Thoracic aorta (tissue), 2 donors: Measurements from ENCODE around the gene SIRPA. TPM values are rescaled to one million over a fixed set of nuclear protein-coding genes. Genes with fewer than 3 reads are reported as not detected.

Experiments
- ATAC-seq: fragments of 150-250 bp; one replicate; pipeline ENCODE4 v1.8.0; 2017; ENCODE audit warnings: low read depth; ENCODE audit not compliant: insufficient number of reproducible peaks, low FRiP score
- DNase-seq: peaks from one replicate; pipeline ENCODE4 v3.0.0-alpha.2; 2020; ENCODE audit warnings: low spot score
- H3K27ac ChIP-seq, 2 donors: fragments of 200-600 bp; sonication (generic); 1 replicate in 1 of 2; 2 replicates in 1 of 2; pipeline ENCODE4 v1.5.1; 2016; ENCODE audit warnings: mild to moderate bottlenecking in 2 of 2, moderate library complexity in 2 of 2
- H3K27me3 ChIP-seq: fragments of 200-600 bp; sonication (generic); replicated peaks from 2 replicates; pipeline ENCODE4 v1.6.0; 2016; ENCODE audit warnings: mild to moderate bottlenecking; ENCODE audit not compliant: insufficient read depth
- H3K36me3 ChIP-seq: fragments of 200-600 bp; sonication (generic); one replicate; pipeline ENCODE4 v1.5.1; 2016
- H3K4me1 ChIP-seq, 2 donors: fragments of 200-600 bp; sonication (generic); 1 replicate in 1 of 2; 2 replicates in 1 of 2; pipeline versions ENCODE4 v1.5.1 to v1.6.0; 2016; ENCODE audit warnings: low read depth in 2 of 2, mild to moderate bottlenecking in 1 of 2; ENCODE audit not compliant: control insufficient read depth in 1 of 2
- H3K4me3 ChIP-seq: fragments of 200-600 bp; sonication (generic); 2 replicates; pipeline ENCODE4 v1.5.1; 2016; ENCODE audit warnings: mild to moderate bottlenecking
- H3K9me3 ChIP-seq: fragments of 200-600 bp; sonication (generic); 2 replicates; pipeline ENCODE4 v1.5.1; 2016
- CTCF ChIP-seq: fragments of 200-600 bp; sonication (generic); IDR thresholded peaks from one replicate; pipeline ENCODE4 v1.5.1; 2019; ENCODE audit warnings: antibody characterized with exemption
- total RNA-seq, 2 donors: library from RNA; depleted of rRNA; stranded (reverse); fragments of >200 nt; gene quantifications; one replicate each; pipeline versions ENCODE4 v1.1.0 to v1.2.3, GENCODE V29; 2016

The SIRPA gene
- total RNA-seq, 2 donors from 2014 or later = 29.5 to 62.9 TPM

DNA sequence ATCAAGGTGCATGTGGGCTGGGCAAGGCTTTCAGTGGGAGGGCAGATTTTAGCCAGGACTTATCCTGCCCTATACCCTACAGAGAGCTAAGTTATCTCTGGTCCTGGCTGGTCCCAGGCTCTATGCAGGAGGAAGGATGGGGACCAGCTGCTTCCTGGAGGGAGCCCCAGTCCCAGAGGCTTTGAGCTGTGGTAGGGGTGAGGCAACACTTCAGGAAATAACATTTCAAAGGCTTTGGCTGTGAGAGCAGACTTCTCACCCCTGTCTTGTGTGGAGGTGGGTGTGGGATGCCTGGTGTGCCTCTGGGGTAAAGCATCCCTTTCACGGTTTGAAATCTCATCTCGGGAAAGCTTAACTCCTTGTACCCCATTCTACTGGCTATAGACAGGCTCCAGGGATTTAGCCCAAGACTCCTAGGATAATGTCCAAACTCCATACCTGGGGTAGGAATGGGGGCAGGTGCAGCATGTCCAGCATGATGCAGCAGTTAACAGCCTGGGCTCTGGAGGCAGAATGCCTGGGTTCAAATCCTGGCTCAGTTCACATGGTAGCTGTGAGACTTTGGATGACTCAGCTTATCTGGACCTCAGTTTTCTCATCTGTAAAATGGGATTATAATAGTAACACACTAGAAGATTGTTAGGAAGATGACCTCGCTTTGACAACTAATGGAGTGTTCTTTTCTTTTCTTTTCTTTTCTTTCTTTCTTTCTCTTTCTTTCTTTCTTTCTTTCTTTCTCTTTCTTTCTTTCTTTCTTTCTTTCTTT is 27.5 kb upstream of the SIRPA start:
- no peak for TF ChIP-seq CTCF
- H3K4me1 ChIP-seq = no peaks in the 10 kb centered on the region
- ATAC-seq (no peak), DNase-seq (no peak)
- no peaks in the 10 kb centered on the region for H3K36me3 ChIP-seq
- no peaks in the 10 kb centered on the region for H3K27me3 ChIP-seq
- H3K4me3 ChIP-seq = no peak overlapping the region
- H3K27ac ChIP-seq = no peak overlapping the region
- H3K9me3 ChIP-seq = no peaks in the 10 kb centered on the region

DNA sequence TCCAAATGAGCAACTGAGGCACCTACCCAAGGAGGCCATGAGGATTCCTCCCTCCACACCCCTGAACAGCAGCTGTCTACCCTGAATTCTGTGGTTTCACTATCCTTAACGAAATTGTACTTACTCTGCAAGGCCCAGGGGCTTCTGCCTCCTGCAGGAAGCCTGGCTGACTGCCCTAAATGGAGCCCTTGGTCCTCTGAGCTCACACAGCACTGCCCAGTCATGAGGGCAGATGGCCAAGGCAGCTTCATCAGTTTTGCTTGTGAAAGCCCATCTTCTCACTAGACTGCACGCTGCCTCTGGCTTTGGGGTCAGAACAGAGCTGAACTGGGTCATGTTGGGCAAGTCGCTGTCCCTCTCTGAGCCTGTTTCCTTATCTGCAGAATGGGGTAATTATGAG is 26.4 kb upstream of the SIRPA start:
- no peak for DNase-seq
- H3K27me3 ChIP-seq = no peaks in the 10 kb centered on the region
- no peaks in the 10 kb centered on the region for H3K4me1 ChIP-seq
- H3K27ac ChIP-seq = no peak overlapping the region
- no peak for ATAC-seq
- H3K36me3 ChIP-seq = no peaks in the 10 kb centered on the region
- no peaks in the 10 kb centered on the region for H3K9me3 ChIP-seq
- no peak overlapping the region for H3K4me3 ChIP-seq
- no peak for TF ChIP-seq CTCF

GRCh38 chr20:1870323-1870722 is 24.9 kb upstream of the SIRPA start:
- no peak for DNase-seq
- no peak for TF ChIP-seq CTCF
- no peaks in the 10 kb centered on the region for H3K9me3 ChIP-seq
- no peak for ATAC-seq
- no peak overlapping the region for H3K4me3 ChIP-seq
- H3K27ac ChIP-seq = no peak overlapping the region
- no peaks in the 10 kb centered on the region for H3K4me1 ChIP-seq
- H3K27me3 ChIP-seq = no peaks in the 10 kb centered on the region
- no peaks in the 10 kb centered on the region for H3K36me3 ChIP-seq

DNA sequence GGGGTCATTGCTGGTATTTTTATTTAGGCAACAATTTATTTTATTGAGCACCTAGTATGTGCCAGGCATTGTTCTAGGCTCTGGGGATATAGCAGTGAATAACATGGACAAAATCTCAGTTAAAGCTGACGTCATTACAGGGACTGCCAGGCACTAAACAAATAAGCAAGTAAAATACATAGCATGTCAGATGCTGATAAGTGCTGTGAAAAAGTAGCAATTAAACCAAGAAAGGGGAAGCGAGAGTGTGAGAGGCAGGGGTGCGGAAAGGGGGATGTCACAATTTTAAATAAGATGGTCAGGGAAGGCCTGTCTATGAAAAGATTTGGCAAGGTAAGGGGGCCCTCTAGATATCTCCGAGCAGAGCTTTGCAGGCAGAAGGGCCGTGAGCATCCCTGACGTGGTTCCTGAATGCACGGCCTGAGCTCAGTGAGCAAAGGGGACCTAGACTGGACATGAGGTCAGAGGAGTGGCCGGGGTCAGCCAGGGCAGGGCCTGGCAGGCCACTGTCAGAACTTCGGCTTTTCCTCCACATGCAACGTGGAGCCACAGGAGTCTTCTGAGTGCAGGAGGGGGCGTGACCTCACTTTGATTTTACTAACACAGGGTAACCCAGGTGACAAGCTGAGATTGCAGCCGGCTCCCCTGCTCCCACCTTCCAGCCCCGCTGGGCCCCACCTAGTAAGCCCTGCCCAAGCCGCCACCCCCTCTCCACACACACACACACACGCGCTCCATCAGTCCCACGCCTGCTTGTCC is 24.2 kb upstream of the SIRPA start:
- no peaks in the 10 kb centered on the region for H3K36me3 ChIP-seq
- TF ChIP-seq CTCF = no peak
- H3K4me3 ChIP-seq = no peak overlapping the region
- no peaks in the 10 kb centered on the region for H3K27me3 ChIP-seq
- DNase-seq = no peak
- ATAC-seq = no peak
- no peaks in the 10 kb centered on the region for H3K9me3 ChIP-seq
- H3K4me1 ChIP-seq = no peaks in the 10 kb centered on the region
- no peak overlapping the region for H3K27ac ChIP-seq

DNA sequence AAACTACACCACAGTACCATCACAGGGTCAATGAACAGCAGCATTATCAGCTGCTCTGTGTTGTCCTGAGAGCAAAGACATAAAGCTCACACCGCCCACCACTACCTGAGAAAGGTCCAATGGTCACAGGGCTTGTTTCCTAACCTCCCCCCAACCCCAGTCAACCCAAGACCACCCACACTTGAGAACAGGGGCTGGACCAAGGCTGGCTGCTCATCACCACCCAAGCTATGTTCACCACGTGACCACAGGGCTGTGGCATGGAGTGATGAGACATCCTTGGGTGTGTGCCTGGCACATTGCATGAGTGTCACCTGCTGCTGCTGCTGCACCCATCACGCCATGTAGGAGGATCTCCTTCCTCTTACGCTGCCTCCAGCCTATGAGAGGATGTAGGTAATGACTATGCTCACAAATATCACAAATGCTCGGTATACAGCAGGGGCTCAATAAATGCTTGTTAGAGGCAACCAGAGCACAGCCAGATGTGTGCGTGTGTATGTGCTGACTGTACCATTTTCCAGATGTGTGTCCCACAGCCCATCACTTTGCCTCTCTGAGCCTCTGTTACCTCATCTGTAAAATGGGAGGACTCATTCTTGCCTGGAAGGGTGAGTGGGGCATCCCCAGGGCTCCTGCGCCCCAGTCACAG is 23.3 kb upstream of the SIRPA start:
- ATAC-seq (no peak), DNase-seq (no peak)
- Histone ChIP-seq H3K36me3 (no peaks in the 10 kb centered on the region), H3K27ac (no peak overlapping the region), H3K4me3 (no peak overlapping the region), H3K9me3 (no peaks in the 10 kb centered on the region), H3K4me1 (no peaks in the 10 kb centered on the region), H3K27me3 (no peaks in the 10 kb centered on the region)
- TF ChIP-seq CTCF = no peak
